Cerebellar nuclear complex (tissue), 1 donor: ENCODE measurements around the gene ATP6V0A1.
"Not testable (repeated sequence)": the region's sequence is repeated elsewhere in the genome, so short reads cannot be mapped to it uniquely, and the experiment has no call there.

ENCODE experiments used
- DNase-seq, 2 experiments: peaks; one replicate each; lab custom pipeline; 2025; lab: John Stamatoyannopoulos, UW

ATP6V0A1 gene

DNA sequence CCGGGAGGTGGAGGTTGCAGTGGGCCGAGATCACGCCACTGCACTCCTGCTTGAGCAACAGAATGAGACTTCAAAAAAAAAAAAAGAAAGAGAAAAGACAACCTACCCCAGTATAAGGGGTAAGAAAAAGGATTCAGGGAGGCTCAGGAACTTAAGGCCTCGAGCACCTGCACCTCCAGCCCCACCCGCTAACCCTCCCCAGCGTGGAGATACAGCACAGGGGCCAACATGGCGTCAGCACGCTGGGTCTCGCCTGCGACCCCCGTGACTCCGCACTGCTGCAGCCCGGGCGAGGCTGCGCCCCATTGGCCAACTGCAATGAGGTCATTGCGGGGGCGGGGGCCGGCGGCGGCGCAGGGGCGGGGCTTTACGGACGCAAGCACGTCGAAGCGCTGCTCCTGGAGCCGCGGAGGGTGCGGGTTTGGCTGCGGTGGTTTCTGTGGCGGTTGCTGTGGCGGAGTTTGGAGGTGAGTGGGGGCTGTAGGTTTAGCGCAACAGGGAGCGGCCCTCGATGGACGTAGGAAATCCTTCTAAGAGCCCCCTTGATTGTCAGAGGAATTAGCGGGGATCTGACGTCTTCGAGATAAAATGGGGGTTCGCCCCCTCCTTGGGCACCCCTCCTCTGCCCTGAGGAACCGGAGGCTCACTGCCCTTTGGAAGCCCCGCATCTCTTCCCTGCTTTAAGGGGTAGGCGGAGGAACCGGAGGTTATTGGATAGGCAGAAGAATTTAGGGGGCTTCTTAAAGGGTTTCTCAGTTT is at the start of gene ATP6V0A1:
Gene ATP6V0A1, plus strand, starts transcription at position 382 of the 759 bp plus-strand sequence. CDS start 2,017 bp downstream, outside the sequence.
- peak; percentile 63 to 81 for DNase-seq

DNA sequence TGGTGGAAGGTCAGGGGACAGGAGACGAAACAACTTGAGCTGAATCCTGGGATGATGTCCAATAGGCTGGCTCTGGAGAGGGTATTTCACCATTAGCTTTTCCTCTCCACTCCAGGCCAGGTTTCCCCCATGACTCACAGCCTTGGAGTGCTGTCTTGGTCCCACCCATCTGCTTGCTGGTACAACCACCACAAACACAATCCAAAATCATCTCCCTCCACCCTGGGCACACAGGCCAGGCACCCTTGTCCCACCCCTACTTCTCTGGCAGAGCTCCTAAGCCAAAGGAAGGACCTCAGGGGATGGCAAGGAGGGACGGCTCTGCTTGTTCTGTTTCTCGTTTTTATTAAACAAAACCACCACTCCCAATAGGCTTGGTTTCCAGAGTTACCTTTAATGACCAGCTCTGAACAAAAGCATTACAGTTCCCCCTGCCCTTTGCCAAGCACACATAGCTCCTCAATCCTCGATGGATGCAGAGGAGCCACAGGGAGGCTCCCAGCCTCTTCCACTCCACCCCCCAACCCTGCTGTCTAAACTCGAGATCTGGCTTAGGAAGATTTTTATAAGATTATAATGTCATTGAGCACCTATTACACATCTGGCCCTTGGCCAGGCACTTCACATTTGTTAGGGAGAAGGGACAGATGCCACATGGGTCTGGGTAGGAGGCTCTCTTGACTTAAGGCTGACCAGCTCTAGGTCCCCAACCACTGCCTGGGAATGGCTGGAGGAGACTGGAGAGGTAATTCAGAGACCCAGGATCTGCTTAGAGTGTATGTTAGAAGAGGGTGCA is 49.0 kb upstream of the ATP6V0A1 start:
- no peak for DNase-seq

DNA sequence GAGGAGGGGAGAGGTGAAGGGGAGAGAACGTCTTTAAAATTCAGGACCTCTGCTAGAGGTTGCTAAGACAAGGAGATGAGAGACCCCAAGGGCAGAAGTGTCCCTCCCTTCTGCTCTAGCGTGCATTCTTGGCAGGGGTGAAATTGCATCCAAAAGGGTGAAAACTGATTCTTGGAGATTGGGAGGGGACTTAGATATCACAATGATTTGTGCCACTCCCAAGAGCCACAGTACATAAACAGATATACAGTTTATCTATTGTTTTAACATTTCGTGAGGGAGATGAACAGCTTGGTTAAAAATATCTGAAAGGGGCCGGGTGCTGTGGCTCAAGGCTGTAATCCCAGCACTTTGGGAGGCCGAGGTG is 48.4 kb upstream of the ATP6V0A1 start:
- DNase-seq, result no peak

DNA sequence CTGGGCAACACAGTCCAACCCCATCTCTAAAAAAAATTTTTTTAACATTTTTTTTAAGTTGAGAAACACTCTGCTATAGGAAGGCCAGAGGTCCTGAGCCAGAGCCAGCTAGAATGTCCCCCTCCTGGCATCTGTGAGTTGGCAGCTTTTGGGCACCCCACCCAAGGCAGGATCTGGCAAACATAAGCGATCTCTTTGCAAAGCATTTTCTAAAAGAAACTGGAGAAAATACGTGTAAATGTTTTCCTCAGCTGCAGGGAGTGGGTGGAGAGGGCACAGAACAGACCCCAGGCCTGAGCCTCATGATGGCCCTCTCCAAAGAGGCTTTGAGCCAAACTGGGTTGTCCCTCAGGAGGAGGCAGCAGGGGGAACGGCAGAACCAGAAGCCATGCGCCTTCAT is 47.3 kb upstream of the ATP6V0A1 start:
- no peak for DNase-seq

DNA sequence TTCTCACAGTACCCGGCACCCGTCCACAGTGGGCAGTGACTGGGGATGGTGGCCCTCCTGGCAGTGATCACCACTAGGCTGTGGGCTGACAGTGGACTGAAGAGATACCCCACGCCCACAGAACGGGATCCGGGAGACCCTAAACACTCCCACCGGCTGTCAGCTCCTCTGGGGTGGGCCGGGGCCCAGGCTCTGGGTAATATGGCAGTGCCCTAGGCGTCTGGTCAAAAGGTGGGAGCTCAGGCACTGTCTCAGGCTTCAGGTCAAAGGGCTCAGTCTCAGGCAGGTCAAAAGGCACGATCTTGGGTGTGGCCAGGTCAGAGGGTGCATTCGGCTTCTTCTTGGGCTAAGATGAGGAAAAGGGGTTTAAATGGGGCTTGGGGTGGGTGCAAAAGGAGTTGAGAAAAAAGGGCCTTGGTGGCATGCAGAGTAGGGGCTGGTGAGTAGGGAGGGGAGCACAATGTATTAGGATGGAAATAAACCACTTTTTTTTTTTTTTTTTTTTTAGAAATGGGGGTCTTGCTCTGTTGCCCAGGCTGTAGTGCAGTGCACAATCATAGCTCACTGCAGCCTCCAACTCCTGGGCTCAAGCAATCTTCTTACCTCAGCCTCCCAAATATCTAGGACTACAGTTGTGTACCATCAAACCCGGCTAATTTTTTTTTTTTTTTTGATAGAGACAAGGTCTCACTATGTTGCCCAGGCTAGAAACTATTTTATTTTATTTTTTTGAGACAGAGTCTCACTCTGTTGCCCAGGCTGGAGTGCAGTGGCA is 46.6 kb upstream of the ATP6V0A1 start:
- no peak for DNase-seq

DNA sequence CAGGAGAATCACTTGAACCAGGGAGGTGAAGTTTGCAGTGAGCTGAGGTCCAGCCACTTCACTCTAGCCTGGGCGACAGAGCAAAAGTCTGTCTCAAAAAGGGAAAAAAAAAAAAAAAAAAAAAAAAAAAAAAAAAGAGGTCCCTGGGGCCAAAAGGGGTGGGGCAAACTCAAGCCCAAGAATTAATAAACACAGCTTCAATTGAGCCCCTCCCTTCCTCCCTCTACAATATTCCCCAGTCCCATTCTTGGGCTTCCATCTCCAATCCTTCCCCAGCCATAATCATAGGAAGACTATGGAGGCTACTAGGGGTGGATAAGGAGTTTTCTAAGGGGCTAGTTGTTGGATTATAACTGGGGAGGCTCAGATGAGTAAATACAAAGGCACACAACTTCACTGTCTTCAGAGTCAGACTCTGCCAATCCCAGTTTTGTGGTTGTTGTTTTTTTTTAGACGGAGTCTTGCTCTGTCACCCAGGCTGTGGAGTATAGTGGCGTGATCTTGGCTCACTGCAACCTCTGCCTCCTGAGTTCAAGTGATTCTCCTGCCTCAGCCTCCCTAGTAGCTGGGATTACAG is 45.1 kb upstream of the ATP6V0A1 start:
- no peak for DNase-seq

DNA sequence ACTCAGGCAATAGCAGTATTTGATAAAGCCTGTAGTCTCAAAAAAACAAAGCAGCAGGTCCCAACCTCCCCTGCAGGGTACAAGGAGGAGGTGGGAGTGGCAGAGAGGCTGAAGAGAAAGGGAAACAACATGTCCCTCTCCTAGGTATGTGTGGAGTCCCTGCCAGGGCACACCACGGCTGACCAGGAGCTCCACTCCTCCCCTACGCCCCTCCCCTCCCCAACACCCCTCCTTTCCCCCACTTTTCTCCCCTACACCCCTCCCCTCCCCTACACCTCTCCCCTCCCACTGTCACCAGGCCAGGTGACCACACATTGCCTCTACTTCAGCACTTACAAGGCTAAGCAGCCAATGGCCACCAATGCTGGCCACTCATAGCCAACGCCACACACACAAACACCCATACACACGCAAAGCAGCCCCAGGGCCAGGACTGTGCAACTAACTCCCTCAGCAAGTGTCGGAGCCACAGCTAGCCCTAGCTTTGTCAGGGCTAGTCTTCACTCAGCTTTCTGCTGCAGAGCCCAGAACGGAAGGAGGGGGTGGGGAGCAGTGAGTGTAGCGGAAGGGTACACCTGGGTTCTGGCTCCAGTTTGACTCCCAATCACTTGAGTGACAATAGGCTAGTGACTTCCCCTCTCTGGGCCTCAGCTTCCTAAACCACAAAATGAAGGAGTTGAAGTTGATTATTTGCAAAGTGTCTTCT is 43.8 kb upstream of the ATP6V0A1 start:
- no peak for DNase-seq

DNA sequence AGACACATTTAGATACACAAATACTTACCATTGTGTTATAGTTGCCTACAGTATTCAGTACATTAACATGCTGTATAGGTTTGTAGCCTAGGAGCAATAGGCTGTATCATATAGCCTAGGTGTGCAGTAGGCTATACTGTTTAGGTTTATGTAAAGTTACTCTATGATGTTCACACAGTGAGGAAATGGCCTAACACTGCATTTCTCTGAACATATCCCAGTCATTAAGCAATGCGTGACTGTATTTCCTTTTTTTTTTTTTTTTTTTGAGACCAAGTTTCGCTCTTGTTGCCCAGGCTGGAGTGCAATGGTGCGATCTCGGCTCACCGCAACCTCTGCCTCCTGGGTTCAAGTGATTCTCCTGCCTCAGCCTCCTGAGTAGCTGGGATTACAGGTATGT is 40.7 kb upstream of the ATP6V0A1 start:
- not testable (repeated sequence) for DNase-seq

DNA sequence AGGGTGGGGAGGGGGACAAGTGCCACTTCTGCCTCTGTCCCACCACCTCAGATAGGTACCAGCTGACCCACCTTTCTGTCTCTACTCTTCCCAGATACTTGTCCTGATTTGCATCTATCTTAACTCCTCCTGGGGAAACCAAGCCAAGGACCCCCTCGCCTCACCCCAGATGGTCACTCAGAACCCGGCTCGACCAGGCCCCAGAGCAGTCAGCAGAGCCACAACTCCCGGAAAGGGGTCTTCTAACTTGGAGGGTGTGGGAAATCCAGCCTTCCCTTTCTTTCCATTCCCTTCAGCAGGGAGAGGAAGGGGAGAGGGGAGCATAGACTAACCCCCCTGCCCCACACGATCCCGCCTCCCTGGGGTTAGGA is 37.6 kb upstream of the ATP6V0A1 start:
- DNase-seq, result no peak

DNA sequence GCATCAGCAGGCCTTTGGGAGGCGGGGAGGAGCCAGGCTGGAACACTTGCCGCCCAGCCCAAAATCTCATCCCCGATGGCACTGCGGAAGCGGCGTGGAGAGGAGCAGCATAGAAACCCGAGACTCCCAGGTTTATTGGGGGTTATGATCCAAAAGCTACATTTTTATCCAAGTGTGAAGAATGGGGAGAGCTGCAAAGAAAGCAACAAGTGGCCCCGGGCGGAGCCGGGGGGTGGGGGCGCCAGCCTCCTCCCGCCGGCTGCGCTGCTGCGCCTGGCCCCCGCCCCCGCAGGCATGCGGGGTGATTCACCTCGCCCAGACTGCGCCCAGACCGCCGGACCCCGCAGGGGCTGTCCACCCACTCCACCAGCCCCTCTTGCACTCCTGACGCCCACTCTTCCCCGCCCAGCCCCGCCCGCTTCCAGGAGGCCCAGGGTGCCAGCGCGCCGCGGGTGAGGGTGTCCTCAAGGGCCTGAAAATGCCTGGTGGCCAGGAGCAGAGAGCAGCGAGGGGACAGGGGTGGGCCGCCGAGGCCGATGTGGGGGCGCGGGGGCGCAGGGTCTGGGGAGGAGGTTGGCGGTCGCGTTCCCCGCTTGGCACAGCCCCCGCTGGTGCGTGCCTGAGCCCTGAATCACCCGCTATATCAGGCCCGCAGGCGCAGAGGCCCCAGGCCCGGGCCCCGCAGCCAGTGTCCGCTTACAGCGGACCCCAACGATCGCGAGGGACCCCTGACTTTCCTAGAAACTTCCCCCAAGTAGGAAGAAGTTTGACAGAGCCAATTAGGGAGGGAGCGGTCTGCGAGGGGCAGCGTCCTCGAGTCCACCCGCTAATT is 37.0 kb upstream of the ATP6V0A1 start:
- DNase-seq, result no peak

DNA sequence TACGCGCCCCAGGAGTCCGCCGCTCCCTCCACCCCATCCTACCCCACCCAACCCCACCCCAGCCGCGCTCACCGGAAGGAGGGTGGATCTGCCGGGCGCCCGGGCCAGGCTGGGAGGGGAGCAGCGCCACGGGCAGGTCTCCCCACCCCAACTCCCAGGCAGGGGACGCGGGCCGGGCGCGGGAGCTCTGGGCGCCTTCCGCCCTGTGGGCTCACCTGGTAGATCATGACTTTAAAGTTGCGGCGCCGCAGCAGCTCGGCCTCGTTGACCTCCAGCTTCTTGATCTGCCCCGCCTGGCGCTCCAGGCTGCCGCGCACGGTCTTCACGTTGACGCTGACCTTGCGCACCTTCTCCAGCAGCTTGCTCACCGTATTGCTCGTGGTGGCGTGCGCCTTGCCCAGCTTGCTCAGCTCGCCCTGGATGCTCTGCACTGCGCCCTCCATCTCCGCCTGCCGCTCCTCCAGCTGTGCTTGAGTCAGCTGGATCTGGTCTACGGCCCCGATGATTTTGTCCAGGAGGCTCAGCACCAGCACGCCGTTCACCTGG is 36.2 kb upstream of the ATP6V0A1 start:
- DNase-seq, result no peak

DNA sequence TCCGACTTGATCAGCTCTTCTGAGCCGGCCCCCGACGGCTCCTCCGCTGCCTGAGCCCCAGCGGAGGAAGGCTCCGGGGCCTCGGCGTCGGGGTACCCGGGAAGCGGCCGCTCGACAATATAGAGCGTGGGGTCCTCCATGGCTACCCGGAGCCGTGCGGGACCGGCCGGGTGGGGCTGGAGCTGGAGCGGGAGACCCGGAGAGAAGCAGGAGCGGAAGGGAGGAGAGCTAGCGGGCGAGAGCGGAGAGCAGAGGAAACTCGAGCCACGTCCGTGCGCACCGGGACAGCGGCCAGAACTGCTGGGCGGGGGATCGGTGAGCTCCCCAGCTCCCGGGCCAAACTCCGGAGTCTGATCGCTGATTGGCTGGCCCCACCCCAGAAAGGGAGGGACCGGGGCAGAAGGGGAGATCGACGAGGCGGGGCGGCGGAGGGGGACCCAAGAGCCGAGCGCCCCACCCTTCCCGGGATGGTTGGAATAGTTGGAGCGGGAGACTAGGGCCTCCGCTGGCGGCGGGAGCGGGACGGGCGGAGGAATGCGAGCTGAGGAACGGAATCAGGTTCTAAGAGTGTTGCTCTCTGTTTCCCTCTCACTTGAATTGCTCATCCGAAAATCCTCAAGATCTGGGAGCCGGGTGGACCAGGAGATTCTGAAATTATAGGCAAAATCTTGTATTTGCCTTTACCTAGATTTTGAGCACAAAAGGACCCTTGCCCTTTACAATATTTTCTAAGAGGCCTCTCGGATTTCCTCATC is 35.5 kb upstream of the ATP6V0A1 start, which contains the start of gene CAVIN1:
Gene CAVIN1, minus strand, starts transcription at position 299 of the 755 bp plus-strand sequence. Its CDS starts 159 bp downstream, at position 140.
- peak; percentile 81 to 95 for DNase-seq

DNA sequence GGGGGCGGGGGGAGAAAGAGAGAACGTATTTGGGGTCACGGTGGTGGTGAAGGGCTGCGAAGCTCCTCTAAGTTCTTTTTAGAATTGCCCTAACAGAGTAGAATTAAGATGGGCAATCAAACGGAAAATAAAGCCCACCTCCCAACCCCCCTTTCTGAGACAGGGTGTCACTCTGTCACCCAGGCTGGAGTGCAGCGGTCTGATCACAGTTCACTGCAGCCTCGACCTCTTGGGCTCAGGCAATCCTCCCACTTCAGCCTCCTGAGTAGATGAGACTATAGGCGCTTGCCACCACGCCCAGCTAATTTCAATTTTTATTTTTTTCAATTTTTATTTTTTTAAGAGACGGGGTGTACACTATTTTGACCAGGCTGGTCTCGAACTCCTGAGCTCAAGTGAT is 34.9 kb upstream of the ATP6V0A1 start:
- DNase-seq, result no peak

DNA sequence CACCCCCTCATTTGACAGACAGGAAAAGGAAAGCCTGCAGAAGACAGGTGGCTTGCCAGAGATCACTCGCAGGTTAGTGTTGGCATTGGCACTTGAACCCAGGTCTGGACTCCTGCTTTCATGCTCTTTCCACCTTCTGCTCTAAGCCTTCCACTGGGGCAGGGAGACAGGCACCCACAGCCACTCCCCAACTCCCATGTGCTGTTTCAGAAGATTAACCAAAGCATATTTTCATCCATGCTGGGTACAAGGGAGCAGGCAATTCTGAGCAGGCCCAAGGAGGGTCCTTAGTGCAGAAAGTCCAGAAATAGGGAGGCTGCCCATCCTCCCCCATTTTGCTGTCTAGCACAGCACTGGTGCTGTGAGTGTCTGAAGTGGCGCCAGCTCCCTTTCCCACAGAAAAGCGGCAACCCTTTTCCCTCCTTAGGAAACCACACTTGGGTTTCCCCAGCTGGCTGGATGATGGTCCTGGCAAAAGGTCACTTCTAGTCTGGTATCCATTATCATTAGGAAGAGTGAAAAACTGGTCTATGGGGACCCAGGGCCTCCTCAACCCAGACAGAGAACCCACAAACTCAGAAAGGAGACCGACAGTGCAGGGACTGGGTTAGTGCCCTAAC is 33.6 kb upstream of the ATP6V0A1 start:
- DNase-seq, result no peak

DNA sequence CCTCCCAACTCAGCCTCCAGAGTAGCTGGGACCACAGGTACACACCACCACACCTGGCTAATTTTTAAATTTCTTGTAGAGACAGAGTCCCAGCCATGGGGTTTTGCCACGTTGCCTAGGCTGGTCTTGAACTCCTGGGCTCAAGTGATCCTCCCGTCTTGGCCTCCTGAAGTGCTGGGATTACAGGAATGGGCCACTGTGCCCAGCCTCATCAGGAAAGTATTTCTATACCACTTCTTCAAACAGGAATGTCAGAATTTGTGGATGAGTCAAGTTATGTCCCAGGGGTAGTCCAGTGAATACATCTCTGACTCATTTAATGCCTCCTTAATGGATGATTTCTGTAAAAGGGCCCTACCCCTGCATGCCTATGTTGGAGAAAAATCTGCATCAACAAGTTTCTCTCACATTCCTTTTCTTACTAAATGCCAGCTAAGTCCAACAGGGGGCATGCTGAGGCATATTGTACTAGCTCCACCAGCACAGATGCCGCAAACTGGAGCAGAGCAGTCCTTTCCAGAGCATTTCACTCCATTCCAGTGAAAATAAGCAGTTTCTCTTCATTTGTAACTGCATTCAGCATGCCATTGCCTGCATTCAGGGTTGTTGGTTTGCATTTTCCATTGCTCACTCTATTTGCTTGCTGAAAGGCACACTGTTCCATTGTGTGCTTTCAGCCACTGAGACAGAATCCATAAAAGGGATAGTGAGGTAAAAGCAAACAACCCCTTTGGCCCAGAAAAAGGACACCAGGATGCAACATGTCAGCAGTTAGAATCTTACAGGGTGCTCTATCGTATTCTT is 30.3 kb upstream of the ATP6V0A1 start:
- DNase-seq, result no peak

DNA sequence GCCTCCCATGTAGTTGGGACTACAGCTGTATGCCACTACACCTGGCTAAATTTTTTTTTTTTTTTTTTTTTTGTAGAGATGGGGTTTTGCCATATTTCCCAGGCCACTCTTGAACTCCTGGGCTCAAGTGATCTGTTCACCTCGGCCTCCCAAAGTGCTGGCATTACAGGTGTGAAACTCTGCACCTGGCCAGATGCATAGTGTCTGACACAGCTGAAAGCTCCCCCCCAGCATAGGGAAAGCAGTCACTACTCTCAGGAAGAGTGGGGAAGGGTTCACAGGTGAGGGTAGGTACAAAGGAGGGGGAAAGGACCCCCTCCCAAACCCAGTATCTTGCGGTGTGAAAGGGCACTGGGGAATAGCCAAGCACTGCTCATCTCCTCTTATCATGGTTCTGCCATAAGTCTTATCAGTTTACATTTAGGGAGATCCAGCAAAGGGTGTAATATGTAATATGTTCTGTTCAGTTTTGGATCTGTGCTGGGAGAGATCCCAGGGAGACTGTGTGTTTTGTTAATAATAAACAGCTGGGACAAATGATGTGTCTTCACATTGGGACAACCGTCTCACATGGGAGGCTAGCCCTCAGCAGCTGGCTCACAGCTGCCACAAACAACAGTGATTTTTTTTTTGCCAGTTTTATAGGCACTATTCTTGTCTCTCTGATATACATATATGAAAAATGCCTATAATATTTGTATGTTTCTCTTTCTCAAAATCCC is 28.8 kb upstream of the ATP6V0A1 start:
- no peak for DNase-seq

DNA sequence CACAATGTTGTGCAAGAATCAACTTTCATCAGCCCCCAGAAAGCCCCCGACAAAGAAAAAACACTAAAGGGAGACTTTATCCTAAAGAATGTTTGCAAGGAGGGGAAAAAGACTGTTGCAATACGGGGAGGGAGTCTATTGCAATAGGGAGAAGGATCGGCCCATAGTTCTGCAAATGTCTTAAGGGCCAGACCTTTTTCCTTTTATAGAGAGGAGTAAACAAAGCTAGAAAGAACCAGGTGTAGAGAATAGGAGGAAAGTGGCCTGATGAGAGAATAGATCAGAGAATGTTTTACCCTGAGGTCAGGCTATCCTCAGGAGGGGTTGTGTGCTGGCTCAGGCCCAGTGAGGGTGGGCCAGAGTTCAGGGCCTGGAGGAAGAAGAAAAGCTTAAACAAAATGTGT is 26.9 kb upstream of the ATP6V0A1 start:
- DNase-seq, result no peak

DNA sequence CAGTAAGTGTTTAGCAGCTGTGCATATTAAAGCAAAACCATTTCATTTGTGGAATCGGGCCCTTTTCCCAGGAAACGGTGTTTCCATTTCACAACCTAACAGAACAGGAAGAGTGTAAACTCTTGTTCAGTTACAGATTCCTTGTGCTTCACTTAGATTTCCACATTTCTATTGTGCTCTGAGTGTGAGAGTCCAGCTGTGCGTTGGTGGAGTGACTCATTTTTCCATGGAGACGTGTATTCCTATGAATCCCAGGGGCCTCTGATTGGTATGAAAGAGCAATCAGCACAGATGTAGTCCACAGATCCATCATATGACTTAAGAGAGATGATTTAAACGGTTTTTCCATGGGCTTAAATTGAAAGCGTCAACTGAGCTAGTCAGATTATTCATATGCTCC is 22.3 kb upstream of the ATP6V0A1 start:
- no peak for DNase-seq
